ENCODE measurements around the gene PDCD4.

PDCD4 gene

DNA sequence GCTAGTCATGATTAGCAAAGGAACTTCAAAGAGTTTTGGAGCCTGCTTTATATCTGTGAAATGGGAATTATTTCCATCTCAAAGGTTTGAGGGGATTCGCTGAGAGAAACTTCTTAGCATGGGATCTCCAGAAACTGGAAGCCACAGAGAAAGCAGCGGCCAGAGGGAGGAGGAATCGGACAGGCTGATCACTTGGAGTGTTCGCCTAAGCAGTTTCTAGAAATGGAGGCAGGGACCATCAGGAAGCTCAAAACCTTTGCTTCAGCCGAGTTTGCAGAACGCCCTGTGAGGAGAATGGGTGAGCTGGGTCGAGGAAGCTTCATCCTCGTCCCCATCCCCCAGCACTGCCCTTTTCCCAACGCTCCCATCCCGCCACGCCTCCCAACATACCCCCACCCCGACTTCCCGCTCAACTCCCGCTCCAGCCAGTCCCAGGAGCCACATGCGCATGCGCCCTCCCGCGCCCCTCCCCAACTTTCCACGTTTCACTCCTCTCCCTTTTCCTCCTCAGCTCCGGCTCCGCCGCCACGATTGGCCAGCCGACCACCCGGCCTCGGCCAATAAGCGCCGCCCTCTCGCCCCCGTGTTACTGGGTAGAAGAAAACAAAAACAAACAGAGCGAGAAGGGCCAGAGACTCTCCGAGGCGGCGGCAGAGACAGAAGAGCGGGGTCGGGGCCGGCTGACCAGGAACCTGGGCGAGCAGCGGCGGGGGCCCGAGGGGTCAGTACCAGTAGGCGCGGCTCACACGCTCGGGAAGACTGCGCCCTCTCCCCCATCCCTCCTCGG lies at the start of gene PDCD4:
Gene PDCD4 (plus strand): TSS at position 631 of the 787 bp plus-strand sequence. CDS start 4,100 bp downstream, outside the sequence.
- DNase-seq (ENCODE audit: low spot score): peak; percentile 96

DNA sequence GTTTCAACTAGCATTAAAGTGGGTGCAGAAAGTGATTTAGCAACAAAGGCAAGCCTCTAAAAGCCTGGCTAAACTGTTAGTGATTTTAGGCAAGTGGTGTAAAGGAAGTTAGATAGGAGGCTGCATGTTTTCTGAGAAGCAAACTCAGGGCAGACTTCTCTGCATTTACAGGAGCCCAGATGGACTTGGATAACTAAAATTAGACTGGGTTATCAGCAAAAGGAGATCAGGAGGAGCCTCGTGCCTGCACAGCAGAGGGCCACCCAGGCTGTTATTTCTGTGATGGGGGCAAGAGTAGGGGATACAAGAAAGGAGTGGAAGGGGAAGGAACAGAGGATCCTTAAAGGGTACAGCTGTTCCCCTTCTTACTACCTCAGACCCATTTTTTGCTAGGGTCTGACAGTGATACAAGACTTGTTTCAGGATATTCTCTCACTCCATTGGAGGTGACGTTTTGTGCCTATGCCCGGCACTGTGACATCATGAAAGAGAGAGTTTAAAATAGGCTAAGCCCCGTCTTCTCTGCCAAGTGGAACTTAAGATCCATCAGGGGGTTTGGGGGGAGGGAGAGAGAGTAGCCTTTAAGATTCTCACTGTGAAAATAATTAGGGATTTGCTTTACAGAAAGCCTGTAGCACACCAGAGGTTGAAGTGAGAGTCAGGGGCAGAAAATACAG lies 49.6 kb upstream of the PDCD4 start:
- DNase-seq (ENCODE audit: low spot score): no peak

DNA sequence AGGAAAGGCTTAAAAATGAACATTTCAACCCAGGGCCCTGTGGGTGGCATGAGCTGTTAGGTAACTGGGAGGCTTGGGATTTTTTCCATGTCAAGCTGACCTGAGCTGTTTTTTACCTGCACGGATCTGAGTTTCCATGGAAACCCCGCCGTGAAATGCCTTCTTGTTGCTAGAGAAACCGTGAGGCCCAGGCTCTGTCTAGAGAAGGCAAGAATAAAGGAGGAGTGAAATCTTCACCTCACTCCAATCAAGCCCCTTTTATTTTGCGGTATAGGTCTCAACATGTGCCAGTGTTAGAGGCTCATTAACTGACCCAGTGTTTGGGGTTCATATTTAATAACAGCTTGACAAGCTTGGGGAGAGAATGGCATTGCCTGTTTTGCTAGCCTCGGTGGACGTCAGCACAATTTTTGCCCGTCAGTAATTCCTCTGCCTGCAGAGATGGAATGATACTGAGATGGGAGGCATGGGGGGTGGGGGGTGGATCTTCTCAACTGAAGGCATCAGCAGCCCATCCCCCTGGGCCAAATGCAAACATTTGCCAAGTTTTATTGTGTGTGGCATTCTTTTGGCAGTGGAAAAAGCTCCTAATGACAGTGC lies 48.9 kb upstream of the PDCD4 start:
- no peak for DNase-seq (ENCODE audit: low spot score)

GRCh38 chr10:110824152-110824441 lies 47.6 kb upstream of the PDCD4 start:
- no peak for DNase-seq (ENCODE audit: low spot score)

GRCh38 chr10:110824660-110825059 lies 47.1 kb upstream of the PDCD4 start:
- no peak for DNase-seq (ENCODE audit: low spot score)

DNA sequence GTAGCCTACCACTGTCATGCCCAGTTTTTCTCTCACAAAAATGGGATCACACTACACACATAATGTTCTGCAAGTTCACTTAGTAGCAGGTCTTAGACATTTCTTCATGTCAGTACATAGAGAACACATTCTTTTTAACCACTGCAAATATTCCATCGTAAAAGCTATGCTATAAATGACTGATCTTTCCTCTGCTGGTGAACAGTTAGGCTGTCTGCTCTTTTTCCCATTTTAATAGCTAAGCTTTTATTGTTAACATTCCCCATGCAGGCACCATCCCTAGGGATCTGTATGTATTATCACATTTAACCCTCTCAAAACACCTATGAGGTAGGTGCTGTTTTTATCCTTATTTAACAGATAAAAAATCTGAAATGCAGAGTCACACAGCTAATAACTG lies 46.2 kb upstream of the PDCD4 start:
- DNase-seq (ENCODE audit: low spot score): no peak

DNA sequence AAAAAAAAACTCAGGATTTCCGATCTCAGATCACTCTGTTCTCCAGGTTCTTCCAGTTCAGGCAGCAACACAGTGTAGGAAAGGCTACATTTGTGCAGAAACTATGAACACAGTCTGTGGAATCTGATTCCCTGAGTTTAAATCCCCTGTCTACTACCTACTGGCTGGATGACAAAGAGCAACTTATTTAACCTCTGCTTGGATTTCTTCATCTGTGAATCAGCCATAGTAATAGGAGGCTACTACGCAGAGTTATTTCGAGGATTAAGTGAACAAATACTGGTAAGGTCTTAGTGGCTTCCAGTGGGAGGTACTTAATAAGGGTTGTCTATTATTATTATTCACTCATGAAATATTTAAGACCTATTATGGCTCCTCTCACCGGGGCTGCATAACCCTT lies 44.3 kb upstream of the PDCD4 start:
- DNase-seq (ENCODE audit: low spot score): no peak

GRCh38 chr10:110827875-110828274 lies 43.9 kb upstream of the PDCD4 start:
- DNase-seq (ENCODE audit: low spot score): no peak

GRCh38 chr10:110828525-110828924 lies 43.2 kb upstream of the PDCD4 start:
- no peak for DNase-seq (ENCODE audit: low spot score)

GRCh38 chr10:110829721-110830410 lies 41.9 kb upstream of the PDCD4 start:
- DNase-seq (ENCODE audit: low spot score): no peak

DNA sequence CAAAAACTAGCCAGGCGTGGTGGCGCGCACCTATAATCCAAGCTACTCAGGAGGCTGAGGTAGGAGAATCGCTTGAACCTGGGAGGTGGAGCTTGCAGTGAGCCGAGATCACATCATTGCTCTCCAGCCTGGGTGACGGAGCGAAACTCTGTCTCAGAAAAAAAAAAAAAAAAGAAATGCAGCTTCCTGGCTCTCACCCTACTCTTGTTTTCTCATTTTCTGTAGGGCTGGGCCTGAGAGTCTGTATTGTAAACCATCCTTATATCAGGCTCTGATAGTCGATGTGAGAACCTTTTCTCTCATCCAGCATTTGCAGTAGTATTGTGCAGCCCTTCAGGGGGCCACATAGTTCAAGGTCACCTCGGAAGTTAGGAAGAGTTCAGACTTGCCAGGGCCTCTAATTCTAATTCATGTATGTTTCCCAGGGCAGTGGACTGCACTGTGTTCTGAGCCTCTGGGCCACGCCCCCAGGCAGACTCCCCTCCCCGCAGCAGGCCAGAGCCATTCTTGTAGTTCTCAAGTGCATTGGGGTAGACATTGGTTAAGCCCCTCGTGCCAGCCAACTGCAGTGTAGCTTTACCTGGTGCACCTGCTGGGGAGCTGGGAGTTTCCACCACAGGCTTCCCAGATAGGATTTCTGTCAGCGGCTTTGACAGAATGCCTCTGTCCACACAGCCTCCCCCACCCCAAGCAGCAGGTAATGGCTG lies 38.3 kb upstream of the PDCD4 start:
- DNase-seq (ENCODE audit: low spot score): no peak

DNA sequence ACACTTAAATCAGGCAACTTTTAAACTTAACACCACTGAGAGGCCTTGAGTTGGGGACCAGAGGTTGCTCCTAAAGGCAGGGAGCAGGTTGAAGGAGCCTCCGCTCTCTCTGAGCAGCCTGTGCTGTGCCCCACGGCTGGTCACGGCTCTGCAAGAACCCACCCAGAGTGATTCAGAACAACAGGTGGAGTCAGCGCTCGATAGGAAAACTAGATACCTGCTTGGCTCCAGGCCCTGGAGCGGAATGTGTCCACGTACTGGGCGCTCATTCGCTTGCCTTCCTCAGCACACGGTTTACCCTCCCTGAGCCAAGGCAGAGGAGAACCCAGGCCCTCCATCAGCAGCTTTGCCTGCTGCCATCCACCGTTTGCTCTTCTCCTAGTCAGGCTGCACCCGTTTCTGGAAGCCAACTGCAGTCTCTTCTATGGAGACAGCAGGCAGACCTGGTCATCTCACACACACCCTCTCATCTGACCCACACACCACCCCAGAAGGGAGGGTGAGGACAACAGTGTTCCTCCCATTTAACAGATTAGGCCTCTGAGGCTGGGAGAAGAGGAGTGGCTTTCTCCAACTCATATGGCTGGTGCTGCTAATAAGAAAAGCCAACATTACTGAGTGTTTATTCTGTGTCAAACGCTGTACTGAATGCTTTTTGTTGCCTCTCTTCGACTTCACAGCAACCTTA lies 37.6 kb upstream of the PDCD4 start:
- no peak for DNase-seq (ENCODE audit: low spot score)

DNA sequence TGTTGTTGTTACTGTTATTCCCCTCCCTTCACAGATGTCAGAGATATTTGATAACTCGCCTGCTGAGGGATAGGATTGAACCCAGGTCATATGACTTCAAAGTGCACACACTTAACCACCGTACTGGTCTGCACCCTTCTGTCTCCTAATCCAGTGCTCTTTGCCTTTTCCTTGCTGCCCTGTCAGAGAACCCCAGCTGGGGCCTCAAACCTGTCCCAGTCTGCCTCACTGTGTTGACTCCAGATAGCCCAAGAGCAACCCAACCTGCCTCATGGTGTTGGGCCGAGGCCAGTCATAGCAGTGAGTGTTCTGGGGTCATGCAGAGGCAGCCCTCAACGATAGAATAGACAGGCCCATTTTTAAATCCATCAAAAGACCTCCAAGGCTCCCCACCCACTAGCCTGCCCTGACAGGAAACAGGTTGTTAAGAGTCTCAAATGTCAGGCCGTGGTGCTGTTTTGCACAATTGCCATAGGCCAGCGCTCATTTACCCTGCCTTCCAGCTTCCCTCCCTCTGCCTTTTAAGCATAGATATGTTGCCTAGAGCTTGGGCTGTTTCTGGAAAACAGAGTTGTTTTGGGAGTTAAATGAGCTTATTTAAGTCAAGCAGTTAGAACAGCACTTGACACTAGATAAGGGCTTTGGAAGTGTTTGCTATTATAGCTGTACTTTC lies 37.0 kb upstream of the PDCD4 start:
- no peak for DNase-seq (ENCODE audit: low spot score)

GRCh38 chr10:110835841-110836240 lies 35.9 kb upstream of the PDCD4 start:
- DNase-seq (ENCODE audit: low spot score): no peak

GRCh38 chr10:110836706-110837105 lies 35.0 kb upstream of the PDCD4 start:
- DNase-seq (ENCODE audit: low spot score): no peak

GRCh38 chr10:110837418-110838171 lies 34.1 kb upstream of the PDCD4 start:
- no peak for DNase-seq (ENCODE audit: low spot score)

- no peak for DNase-seq (ENCODE audit: low spot score)
These were observed 31.4 kb upstream of the PDCD4 start for GRCh38 chr10:110840225-110840922.

GRCh38 chr10:110840923-110841428 lies 30.8 kb upstream of the PDCD4 start:
- DNase-seq (ENCODE audit: low spot score): no peak

- DNase-seq (ENCODE audit: low spot score): no peak
These were observed 29.9 kb upstream of the PDCD4 start for GRCh38 chr10:110841767-110842267.

Measured in RKO (cell line).